GM19193 (cell line): Measurements from ENCODE around the gene DAB2IP.

ENCODE experiments used
- POLR2A ChIP-seq: IDR thresholded peaks from 4 replicates; pipeline ENCODE4 v1.6.1; 2011; ENCODE audit not compliant: insufficient read depth, insufficient read length; ENCODE audit errors: extremely low read depth

The DAB2IP gene

DNA sequence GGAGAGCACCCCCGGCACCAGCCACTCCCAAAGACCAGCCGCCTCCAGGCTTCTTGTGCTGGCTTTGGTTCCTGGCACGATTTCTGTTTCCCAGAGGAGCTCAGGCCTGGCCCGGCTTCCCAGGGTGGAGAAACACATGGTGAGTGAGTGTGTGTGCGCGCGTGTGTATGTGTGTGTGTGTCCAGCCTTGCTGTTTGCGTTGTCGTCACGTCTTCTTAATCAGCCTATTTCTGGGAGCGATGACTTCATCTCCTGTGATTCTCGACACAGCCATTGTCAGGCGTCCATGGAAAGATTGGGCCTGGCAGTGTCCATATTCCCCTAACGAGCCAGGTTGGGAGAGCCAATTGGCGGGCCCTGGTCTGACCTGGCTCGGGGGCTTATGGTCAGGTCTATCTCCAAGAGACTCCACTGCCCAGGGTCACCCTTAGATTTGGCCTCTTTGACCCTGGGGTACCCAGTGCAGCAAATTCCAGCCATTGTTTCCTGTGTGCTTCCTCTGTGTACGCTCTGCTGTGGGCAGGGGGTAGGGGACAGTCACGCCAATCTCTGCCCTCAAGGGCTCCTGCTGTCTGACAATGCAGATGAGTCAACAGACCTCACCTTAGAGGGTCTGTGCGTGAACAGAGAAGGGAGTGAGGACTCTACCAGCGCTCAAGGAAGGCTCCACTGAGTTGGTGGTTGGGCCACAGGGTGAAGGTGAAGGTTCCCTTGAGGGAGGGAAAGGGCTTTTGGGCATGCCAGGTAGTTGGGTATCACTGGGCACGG, 73.8 kb downstream of the DAB2IP start:
- no peak for TF ChIP-seq POLR2A

- no peak for TF ChIP-seq POLR2A
Measured at GRCh38 chr9:121727295-121728020, 76.0 kb downstream of the DAB2IP start.

- TF ChIP-seq POLR2A, result no peak
Measured at GRCh38 chr9:121728916-121729315, 77.5 kb downstream of the DAB2IP start.

DNA sequence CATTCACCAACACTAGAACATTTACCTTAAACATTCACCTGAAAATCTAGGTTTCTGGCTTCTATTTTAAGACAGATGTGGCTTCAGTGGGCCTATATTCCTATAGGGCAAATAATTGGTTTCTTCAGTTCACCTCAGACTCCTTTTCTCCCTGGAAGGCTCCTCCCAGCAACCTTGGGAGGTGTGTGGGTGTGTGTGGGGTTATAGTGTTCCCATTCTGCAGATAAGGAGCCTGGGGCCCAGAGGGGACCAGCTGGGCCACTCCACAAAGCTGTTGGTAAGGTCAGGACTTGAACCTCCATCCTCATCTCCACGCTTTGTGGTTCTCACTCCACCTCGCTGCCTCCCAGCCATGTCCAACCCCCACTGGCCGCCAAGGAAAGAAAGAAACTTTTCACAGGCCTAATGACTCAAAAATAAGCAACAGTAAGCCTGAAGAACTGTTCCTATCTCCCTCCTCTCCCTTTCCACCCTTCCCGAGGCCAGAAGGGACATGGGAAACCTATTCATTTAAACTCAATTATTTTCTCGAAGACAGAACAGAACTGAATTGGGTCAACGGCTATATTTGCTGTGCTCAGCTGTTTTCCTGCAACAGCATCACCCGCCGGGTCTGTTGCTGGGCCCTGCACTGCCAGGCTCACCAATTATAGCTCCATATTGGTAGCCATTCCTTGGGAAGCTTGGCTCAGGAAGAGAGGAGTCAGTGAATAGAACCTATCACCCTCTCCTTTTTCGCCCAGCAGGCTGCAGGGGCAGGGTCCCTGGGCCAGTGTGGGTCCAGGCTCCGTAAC, 78.5 kb downstream of the DAB2IP start:
- no peak for TF ChIP-seq POLR2A

GRCh38 chr9:121731090-121731489, 79.7 kb downstream of the DAB2IP start:
- no peak for TF ChIP-seq POLR2A

DNA sequence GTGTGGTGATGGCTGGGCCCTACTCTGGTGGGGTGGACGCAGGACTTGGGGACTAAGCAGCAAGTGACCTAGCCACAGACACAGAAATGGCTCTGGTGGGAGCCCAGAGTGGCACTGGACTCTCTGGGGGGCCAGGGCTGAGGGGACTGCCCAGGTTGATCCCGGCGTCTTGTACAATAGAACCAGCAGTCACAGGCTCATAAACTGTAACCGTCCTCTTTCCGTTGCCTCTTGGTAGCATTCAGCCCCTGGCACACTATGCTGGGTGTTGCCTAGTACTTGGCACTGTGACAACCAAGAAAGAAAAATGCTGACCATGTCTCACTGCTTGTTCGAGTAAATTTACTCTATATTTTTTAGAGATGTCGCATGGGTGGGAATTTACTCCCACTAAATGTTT, 80.5 kb downstream of the DAB2IP start:
- no peak for TF ChIP-seq POLR2A

DNA sequence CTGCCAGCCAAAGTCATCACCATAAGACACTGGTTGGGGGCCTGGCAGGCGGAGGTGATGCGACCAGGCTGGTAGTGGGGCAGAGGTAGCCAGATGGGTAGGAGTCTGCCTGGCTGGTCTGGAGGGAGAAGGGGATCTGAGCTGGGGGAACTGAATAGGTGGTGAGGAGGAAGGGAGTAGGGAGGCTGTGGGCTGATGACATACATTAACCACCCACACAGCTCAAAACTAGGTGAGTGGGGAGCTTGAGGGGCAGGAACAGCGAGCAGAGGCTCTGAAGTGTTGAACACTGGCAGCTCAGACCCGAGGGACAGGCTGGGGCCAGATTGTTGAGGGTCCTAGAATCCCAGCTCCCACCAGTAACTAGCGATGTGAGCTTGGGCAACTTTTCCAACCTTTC, 81.0 kb downstream of the DAB2IP start:
- no peak for TF ChIP-seq POLR2A

- TF ChIP-seq POLR2A, result no peak
Measured at GRCh38 chr9:121732886-121733285, 81.5 kb downstream of the DAB2IP start.

GRCh38 chr9:121734465-121734864, 83.0 kb downstream of the DAB2IP start:
- no peak for TF ChIP-seq POLR2A

DNA sequence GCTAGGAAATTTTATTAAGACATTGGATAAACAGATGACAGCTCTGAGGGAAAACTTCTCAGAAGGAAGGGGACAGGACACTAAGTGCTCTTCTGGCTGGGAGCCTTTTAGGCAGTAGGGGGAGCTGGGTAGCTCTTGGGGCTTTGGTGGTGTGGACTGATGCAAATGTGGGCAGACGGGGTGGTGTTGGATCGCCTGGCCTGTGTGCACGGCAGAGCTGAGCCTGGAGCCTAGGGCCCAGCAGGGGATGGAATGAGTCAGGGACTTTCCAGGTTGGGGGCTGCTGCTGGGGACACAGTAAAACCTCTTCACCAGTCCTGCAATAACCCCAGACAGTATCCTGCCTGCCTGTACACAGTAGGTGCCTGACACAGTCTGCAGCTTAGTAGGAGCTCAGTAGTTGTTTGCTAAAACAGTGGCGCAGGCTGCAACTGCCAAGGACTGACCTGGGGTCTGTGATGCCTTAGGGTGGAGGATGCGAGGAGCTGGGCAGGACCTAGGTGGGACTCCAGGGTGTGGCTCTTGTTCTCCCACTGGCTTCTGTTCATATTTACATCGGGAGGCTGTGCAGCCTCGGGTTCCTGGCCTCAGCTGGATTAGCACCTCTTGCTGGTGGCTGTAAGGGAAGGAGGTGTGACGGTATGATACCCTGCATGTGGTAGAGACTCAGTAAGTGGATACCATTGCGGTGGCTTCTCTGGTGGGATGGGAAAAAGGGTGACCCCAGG, 83.8 kb downstream of the DAB2IP start:
- no peak for TF ChIP-seq POLR2A

- TF ChIP-seq POLR2A, result no peak
Measured at GRCh38 chr9:121735793-121736770, 84.6 kb downstream of the DAB2IP start.

DNA sequence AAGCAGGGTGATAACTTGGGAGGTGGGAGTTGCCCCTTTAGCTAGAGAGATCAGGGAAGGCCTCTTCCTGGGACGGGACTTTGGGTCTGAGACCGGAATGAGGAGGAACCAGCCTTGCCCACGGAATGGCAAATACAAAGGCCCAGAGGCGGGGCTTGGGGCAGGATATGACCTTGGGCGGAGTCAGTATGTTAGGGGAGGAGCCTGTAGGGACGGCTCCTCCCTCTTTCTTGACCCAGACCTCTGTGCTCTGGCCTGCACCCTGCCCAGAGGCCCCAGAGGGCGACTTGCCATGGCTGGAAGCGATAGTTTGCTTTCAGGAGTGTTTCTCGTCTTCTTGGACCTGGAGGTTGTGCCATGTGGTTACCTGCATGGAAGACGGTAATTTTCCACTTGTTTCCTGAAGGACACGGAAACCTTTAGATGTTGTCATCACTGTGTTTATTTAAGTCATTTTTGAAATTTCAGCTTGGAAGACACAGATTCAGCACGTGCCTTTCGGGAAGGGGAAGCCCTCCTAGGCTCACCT, 85.6 kb downstream of the DAB2IP start:
- TF ChIP-seq POLR2A, result no peak

DNA sequence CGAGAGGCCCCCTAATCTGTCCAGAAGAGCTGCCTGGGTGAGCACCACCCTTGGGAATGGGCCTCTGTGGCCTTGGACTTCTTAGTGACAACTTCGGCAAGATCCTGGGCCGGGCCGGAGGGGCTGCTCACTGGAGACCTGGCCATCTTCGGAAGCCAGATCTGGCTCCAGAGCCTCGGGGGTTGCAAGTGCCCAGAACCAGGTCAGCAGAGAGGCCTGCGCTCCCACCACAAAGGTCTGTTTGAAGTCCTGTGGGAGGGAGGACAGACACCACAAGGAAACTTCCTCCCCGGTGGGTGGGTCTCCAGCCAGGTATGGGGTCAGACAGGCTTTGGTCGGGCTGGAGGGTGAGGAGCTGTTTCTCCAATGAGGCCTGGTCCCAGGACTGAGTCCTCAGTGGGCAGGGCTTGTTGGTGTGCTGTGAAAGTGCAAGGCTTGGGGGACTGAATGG, 86.1 kb downstream of the DAB2IP start:
- TF ChIP-seq POLR2A, result no peak
